ENCODE measurements around the gene ADPRHL1. TPM values are rescaled to one million over a fixed set of nuclear protein-coding genes. Genes with fewer than 3 reads are reported as not detected.

ADPRHL1 gene
- total and polyA plus RNA-seq, 5 donors from 2014 or later: 0.24 to 0.64 (median 0.56) TPM; not detected in 1

DNA sequence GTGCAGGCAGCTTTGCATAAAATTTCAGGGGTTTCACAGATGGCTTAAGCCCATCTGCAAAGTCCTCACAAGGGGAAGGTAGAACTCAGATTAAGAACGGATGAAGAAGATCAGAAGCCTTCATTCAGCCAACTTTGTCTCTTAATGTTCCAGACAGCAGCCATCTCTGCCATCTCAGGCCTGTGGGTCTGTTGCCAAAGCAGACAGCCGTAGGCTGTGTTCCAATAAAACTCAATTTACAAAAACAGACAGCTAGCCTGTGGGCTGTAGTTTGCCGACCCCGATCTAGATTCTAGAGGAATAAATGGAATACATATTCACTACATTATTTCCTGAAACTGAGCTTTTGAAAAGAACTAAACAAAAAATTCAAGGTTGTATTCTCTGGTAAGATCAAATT lies 33.4 kb upstream of the ADPRHL1 start:
- no peaks in the 10 kb centered on the region for H3K27me3 Mint-ChIP-seq
- peaks cover 19% of the 10 kb centered on the region for H3K4me1 ChIP-seq (ENCODE audit: control insufficient read depth, insufficient read depth, low read length, poor library complexity, severe bottlenecking)
- no peak overlapping the region for H3K27ac ChIP-seq (ENCODE audit: insufficient read depth, low read length, poor library complexity, severe bottlenecking)
- no peak overlapping the region for H3K4me3 ChIP-seq (ENCODE audit: low read depth, low read length)
- no peaks in the 10 kb centered on the region for H3K27me3 ChIP-seq (ENCODE audit: control insufficient read depth, insufficient read depth, low read length)
- peaks cover 8% of the 10 kb centered on the region for H3K36me3 ChIP-seq (ENCODE audit: control insufficient read depth, insufficient read depth, low read length)
- H3K4me3 Mint-ChIP-seq: peak overlapping the region in 2 of 4 donors; percentile 16 to 50
- DNase-seq (no peak), ATAC-seq (ENCODE audit: low read depth in 2 of 2) (no peak)
- peak overlapping the region in 1 of 3 donors; percentile 71 for H3K27ac Mint-ChIP-seq
- peaks cover 31 to 55% (median 40%) of the 10 kb centered on the region in 4 donors for H3K4me1 Mint-ChIP-seq
- H3K9me3 Mint-ChIP-seq: no peaks in the 10 kb centered on the region
- H3K36me3 Mint-ChIP-seq: peaks cover 10% of the 10 kb centered on the region
- H3K9me3 ChIP-seq (ENCODE audit: control insufficient read depth in 2 of 2, low read length in 2 of 2): no peaks in the 10 kb centered on the region

DNA sequence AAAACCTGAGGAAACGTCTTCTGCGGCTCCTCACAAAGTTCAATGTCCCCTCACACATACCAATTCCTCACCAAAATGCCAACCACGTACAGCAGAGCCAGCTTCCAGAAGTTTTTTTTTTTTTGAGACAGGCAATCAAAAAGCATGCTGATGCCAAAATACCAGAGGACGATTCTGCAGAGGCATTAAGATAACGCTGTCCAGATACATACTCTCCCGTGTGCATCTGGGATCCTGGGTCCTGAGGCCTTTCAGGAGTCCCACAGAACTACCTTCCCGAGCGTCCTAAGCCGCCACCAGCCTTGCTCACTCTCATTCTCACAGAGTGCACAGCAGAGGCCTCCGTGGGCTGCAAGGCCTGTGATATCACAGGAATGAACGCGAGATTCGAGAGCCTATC lies 32.3 kb upstream of the ADPRHL1 start:
- H3K4me3 Mint-ChIP-seq: peak overlapping the region in 1 of 4 donors; percentile 22
- H3K36me3 ChIP-seq (ENCODE audit: control insufficient read depth, insufficient read depth, low read length): peaks cover 8% of the 10 kb centered on the region
- ATAC-seq (ENCODE audit: low read depth in 2 of 2) (no peak), DNase-seq (no peak)
- H3K9me3 ChIP-seq (ENCODE audit: control insufficient read depth in 2 of 2, low read length in 2 of 2): no peaks in the 10 kb centered on the region
- H3K4me3 ChIP-seq (ENCODE audit: low read depth, low read length): no peak overlapping the region
- no peak overlapping the region for H3K27ac ChIP-seq (ENCODE audit: insufficient read depth, low read length, poor library complexity, severe bottlenecking)
- no peaks in the 10 kb centered on the region for H3K27me3 ChIP-seq (ENCODE audit: control insufficient read depth, insufficient read depth, low read length)
- peaks cover 12% of the 10 kb centered on the region for H3K4me1 ChIP-seq (ENCODE audit: control insufficient read depth, insufficient read depth, low read length, poor library complexity, severe bottlenecking)
- H3K27me3 Mint-ChIP-seq: no peaks in the 10 kb centered on the region
- peak overlapping the region in 1 of 3 donors; percentile 25 for H3K27ac Mint-ChIP-seq
- peaks cover 11% of the 10 kb centered on the region for H3K36me3 Mint-ChIP-seq
- H3K9me3 Mint-ChIP-seq: no peaks in the 10 kb centered on the region
- H3K4me1 Mint-ChIP-seq: peaks cover 32 to 54% (median 38%) of the 10 kb centered on the region in 4 donors

DNA sequence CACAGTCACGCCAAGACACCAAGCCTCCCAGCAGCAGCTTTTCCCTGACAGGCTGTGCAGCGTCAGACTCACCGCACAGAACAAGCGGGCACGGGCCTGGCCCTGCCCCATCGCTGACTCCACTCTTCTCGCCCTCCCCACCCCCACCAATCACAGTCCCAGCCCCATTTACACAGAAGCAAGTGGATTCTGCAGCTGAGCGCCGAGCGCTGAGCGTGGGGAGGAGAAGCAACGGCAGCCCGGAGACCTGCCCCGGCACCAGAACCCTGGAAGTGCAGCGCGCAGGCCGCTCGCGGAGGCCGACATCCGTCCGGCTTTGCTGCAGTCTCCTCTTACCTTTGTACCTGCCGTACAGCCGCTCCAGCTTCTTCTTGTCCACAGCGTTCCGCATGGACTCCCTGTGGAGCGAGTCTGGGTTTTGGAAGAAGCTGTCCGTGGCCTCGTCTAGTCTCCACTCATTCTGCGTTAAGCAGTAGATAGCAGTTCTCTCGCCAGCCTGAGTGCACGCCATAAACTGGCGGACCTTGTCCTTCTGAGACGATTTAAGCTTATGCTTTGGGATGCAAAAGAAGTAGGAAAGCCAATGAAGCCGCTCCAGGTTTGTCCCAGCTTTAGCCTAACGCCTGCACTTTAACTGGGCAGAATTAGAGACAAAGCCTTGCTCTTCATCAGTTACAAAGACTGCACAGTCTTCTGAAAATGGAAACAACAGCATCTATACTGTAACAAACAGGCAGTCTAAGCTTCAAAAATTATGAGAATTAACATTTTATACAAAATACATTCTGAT lies 30.4 kb upstream of the ADPRHL1 start:
- H3K4me1 ChIP-seq (ENCODE audit: control insufficient read depth, insufficient read depth, low read length, poor library complexity, severe bottlenecking): no peaks in the 10 kb centered on the region
- no peaks in the 10 kb centered on the region for H3K9me3 Mint-ChIP-seq
- H3K27ac Mint-ChIP-seq: no peak overlapping the region
- H3K36me3 Mint-ChIP-seq: peaks cover 16% of the 10 kb centered on the region
- ATAC-seq (ENCODE audit: low read depth in 2 of 2): no peak
- no peaks in the 10 kb centered on the region for H3K9me3 ChIP-seq (ENCODE audit: control insufficient read depth in 2 of 2, low read length in 2 of 2)
- peaks cover 24% of the 10 kb centered on the region for H3K36me3 ChIP-seq (ENCODE audit: control insufficient read depth, insufficient read depth, low read length)
- H3K4me3 ChIP-seq (ENCODE audit: low read depth, low read length): no peak overlapping the region
- DNase-seq: no peak
- H3K27me3 Mint-ChIP-seq: no peaks in the 10 kb centered on the region
- H3K4me1 Mint-ChIP-seq: peaks cover 24 to 40% (median 30%) of the 10 kb centered on the region in 4 donors
- H3K4me3 Mint-ChIP-seq: peak overlapping the region in 2 of 4 donors; percentile 52 to 77
- H3K27ac ChIP-seq (ENCODE audit: insufficient read depth, low read length, poor library complexity, severe bottlenecking): no peak overlapping the region
- no peaks in the 10 kb centered on the region for H3K27me3 ChIP-seq (ENCODE audit: control insufficient read depth, insufficient read depth, low read length)

DNA sequence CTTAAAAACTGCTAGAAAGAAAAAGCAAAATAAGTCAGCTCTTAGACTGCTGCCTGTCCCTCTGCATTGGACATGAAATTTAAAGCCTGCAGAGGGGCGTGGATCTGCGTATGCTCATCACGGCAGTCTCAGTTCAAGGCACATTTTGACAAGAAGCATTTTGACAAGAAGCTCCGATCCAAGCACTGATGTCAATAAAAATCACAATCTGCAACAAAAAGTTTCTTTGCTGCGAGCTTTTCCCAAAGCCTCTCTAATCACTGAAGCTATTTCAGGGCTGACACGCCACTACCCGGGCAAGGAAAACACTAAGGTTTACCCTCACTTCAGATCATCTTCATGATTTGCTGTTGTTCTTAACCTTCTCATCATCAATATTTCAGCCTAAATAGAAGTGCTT lies 29.8 kb upstream of the ADPRHL1 start:
- Histone ChIP-seq H3K27me3 (ENCODE audit: control insufficient read depth, insufficient read depth, low read length) (no peaks in the 10 kb centered on the region), H3K4me1 (ENCODE audit: control insufficient read depth, insufficient read depth, low read length, poor library complexity, severe bottlenecking) (no peaks in the 10 kb centered on the region), H3K27ac (ENCODE audit: insufficient read depth, low read length, poor library complexity, severe bottlenecking) (no peak overlapping the region), H3K36me3 (ENCODE audit: control insufficient read depth, insufficient read depth, low read length) (peaks cover 27% of the 10 kb centered on the region), H3K9me3 (ENCODE audit: control insufficient read depth in 2 of 2, low read length in 2 of 2) (no peaks in the 10 kb centered on the region), H3K4me3 (ENCODE audit: low read depth, low read length) (no peak overlapping the region)
- Mint-ChIP-seq H3K4me1 (peaks cover 21 to 33% (median 25%) of the 10 kb centered on the region in 4 donors), H3K4me3 (peak overlapping the region in 1 of 4 donors; percentile 52), H3K9me3 (no peaks in the 10 kb centered on the region), H3K27ac (no peak overlapping the region), H3K27me3 (no peaks in the 10 kb centered on the region), H3K36me3 (peaks cover 22% of the 10 kb centered on the region)
- ATAC-seq (ENCODE audit: low read depth in 2 of 2) (no peak), DNase-seq (no peak)

DNA sequence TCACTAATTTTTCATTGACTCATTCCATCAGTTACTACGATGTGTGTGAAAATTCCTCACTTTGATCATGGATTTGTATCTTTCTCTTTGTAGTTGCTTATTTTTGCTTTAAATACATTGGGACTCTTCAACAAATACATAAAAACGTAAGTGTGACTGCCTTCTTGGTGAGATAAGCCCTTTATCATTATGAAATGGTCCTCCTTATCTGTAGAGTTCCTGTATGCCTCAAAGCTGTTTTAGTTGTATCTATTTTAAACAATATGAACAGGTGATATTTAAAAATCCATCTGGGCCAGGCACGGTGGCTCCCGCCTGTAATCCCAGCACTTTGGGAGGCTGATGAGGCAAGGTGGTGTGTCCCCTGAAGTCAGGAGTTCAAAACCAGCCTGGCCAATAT lies 25.9 kb upstream of the ADPRHL1 start:
- Mint-ChIP-seq H3K4me3 (no peak overlapping the region), H3K4me1 (peaks cover 3 to 19% (median 8%) of the 10 kb centered on the region in 4 donors), H3K27ac (no peak overlapping the region), H3K27me3 (no peaks in the 10 kb centered on the region), H3K9me3 (no peaks in the 10 kb centered on the region), H3K36me3 (peaks cover 50% of the 10 kb centered on the region)
- peaks cover 49% of the 10 kb centered on the region for H3K36me3 ChIP-seq (ENCODE audit: control insufficient read depth, insufficient read depth, low read length)
- H3K9me3 ChIP-seq (ENCODE audit: control insufficient read depth in 2 of 2, low read length in 2 of 2): no peaks in the 10 kb centered on the region
- H3K4me1 ChIP-seq (ENCODE audit: control insufficient read depth, insufficient read depth, low read length, poor library complexity, severe bottlenecking): no peaks in the 10 kb centered on the region
- no peaks in the 10 kb centered on the region for H3K27me3 ChIP-seq (ENCODE audit: control insufficient read depth, insufficient read depth, low read length)
- no peak overlapping the region for H3K27ac ChIP-seq (ENCODE audit: insufficient read depth, low read length, poor library complexity, severe bottlenecking)
- no peak overlapping the region for H3K4me3 ChIP-seq (ENCODE audit: low read depth, low read length)
- ATAC-seq (ENCODE audit: low read depth in 2 of 2) (no peak), DNase-seq (no peak)

DNA sequence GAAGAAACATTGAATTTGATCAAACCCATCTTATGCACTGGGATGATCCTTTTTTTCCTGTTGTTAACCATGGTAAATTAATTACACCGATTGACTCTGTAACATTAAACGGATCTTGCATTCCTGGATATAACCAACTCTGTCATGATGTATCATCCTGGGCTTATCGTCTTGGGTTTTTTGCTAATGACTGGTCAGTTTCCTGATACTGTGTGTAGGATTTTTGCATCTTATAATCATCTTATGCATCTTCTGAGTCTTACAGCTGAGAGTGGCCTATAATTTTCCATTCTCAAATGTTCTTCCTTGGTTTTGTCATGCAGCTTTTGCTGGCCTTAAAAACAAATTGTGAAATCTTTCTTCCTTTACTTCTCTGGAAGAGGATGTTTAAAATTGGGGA lies 24.4 kb upstream of the ADPRHL1 start:
- peaks cover 48% of the 10 kb centered on the region for H3K36me3 Mint-ChIP-seq
- H3K27me3 Mint-ChIP-seq: no peaks in the 10 kb centered on the region
- H3K27me3 ChIP-seq (ENCODE audit: control insufficient read depth, insufficient read depth, low read length): no peaks in the 10 kb centered on the region
- H3K4me1 Mint-ChIP-seq: peaks cover 0 to 19% (median 5%) of the 10 kb centered on the region in 4 donors
- no peaks in the 10 kb centered on the region for H3K4me1 ChIP-seq (ENCODE audit: control insufficient read depth, insufficient read depth, low read length, poor library complexity, severe bottlenecking)
- no peak for ATAC-seq (ENCODE audit: low read depth in 2 of 2)
- H3K27ac Mint-ChIP-seq: no peak overlapping the region
- H3K4me3 ChIP-seq (ENCODE audit: low read depth, low read length): no peak overlapping the region
- no peak overlapping the region for H3K27ac ChIP-seq (ENCODE audit: insufficient read depth, low read length, poor library complexity, severe bottlenecking)
- no peaks in the 10 kb centered on the region for H3K9me3 Mint-ChIP-seq
- no peaks in the 10 kb centered on the region for H3K9me3 ChIP-seq (ENCODE audit: control insufficient read depth in 2 of 2, low read length in 2 of 2)
- H3K4me3 Mint-ChIP-seq: no peak overlapping the region
- DNase-seq: no peak
- H3K36me3 ChIP-seq (ENCODE audit: control insufficient read depth, insufficient read depth, low read length): peaks cover 43% of the 10 kb centered on the region

DNA sequence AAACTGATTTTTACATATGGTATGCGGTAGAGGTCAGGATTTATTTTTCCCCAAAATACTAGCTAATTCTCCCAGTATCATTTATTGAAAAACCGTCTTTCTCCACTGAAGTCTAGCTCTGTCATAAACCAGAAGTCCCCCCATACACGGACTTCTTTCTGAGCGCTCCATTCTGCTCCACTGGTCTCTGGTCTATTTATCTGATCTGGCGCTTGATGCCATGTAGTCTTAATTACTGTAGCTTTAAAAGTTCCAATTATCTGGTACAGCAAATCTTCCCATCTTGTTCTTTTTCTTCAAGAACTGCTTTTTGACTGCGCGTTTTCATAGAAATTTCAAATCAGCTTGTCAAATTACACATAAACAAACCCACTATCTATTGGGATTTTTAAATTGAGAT lies 23.5 kb upstream of the ADPRHL1 start:
- no peak overlapping the region for H3K27ac ChIP-seq (ENCODE audit: insufficient read depth, low read length, poor library complexity, severe bottlenecking)
- no peak overlapping the region for H3K4me3 ChIP-seq (ENCODE audit: low read depth, low read length)
- ATAC-seq (ENCODE audit: low read depth in 2 of 2) (no peak), DNase-seq (no peak)
- no peaks in the 10 kb centered on the region for H3K9me3 Mint-ChIP-seq
- H3K36me3 Mint-ChIP-seq: peaks cover 50% of the 10 kb centered on the region
- H3K4me3 Mint-ChIP-seq: no peak overlapping the region
- no peak overlapping the region for H3K27ac Mint-ChIP-seq
- peaks cover 43% of the 10 kb centered on the region for H3K36me3 ChIP-seq (ENCODE audit: control insufficient read depth, insufficient read depth, low read length)
- H3K27me3 ChIP-seq (ENCODE audit: control insufficient read depth, insufficient read depth, low read length): no peaks in the 10 kb centered on the region
- peaks cover 0 to 13% (median 1%) of the 10 kb centered on the region in 4 donors for H3K4me1 Mint-ChIP-seq
- H3K27me3 Mint-ChIP-seq: no peaks in the 10 kb centered on the region
- H3K4me1 ChIP-seq (ENCODE audit: control insufficient read depth, insufficient read depth, low read length, poor library complexity, severe bottlenecking): no peaks in the 10 kb centered on the region
- no peaks in the 10 kb centered on the region for H3K9me3 ChIP-seq (ENCODE audit: control insufficient read depth in 2 of 2, low read length in 2 of 2)

DNA sequence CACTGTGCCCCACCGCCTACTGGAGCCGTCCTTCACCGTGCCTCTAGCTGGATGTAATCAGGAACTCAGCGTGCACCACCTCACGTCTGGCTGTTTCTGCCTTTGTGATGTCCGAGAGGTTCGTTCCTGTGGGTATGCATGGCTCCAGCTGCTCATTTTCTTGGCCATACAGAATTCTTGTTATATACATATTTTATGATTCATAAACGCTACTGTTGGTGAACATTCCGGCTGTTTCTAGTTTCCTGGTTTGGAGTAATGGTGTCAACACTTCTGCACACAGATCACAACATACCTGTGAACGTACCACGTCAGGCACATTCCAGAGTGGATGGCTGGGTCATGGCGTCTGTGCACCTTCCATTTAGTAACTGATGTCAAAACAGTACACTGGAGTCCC lies 22.6 kb upstream of the ADPRHL1 start:
- Mint-ChIP-seq H3K27ac (no peak overlapping the region), H3K36me3 (peaks cover 58% of the 10 kb centered on the region), H3K4me3 (no peak overlapping the region), H3K27me3 (no peaks in the 10 kb centered on the region), H3K4me1 (peaks cover 0 to 13% (median 3%) of the 10 kb centered on the region in 4 donors), H3K9me3 (no peaks in the 10 kb centered on the region)
- Histone ChIP-seq H3K27ac (ENCODE audit: insufficient read depth, low read length, poor library complexity, severe bottlenecking) (no peak overlapping the region), H3K36me3 (ENCODE audit: control insufficient read depth, insufficient read depth, low read length) (peaks cover 43% of the 10 kb centered on the region), H3K4me1 (ENCODE audit: control insufficient read depth, insufficient read depth, low read length, poor library complexity, severe bottlenecking) (no peaks in the 10 kb centered on the region), H3K4me3 (ENCODE audit: low read depth, low read length) (no peak overlapping the region), H3K9me3 (ENCODE audit: control insufficient read depth in 2 of 2, low read length in 2 of 2) (no peaks in the 10 kb centered on the region), H3K27me3 (ENCODE audit: control insufficient read depth, insufficient read depth, low read length) (no peaks in the 10 kb centered on the region)
- ATAC-seq (ENCODE audit: low read depth in 2 of 2) (no peak), DNase-seq (no peak)

All from CD4-positive, CD25-positive, alpha-beta regulatory T cell (primary cell).